Keratinocyte (primary cell): ENCODE measurements around the gene RACGAP1. TPM values are rescaled to one million over a fixed set of nuclear protein-coding genes. Genes with fewer than 3 reads are reported as not detected.

Experiments used
- DNase-seq: peaks from one replicate; pipeline ENCODE4 v3.0.0-alpha.2; 2011; ENCODE audit warnings: low read depth, missing footprints, low spot score
- FAIRE-seq: peaks from 2 replicates; lab custom pipeline; 2011; peaks lifted over from hg19 to GRCh38; lab: Jason Lieb, UNC
- H2AFZ ChIP-seq: 2 replicates; pipeline ENCODE4 v1.6.0; 2012; ENCODE audit warnings: low read length, control low read depth, inconsistent platforms; ENCODE audit not compliant: control insufficient read depth
- H3K27ac ChIP-seq: 2 replicates; pipeline ENCODE4 v1.5.1; 2011; ENCODE audit warnings: low read length; ENCODE audit not compliant: control insufficient read depth, insufficient read depth
- H3K27me3 ChIP-seq: 3 replicates; pipeline ENCODE4 v1.6.0; 2011; ENCODE audit warnings: low read length; ENCODE audit not compliant: control insufficient read depth, insufficient read depth; ENCODE audit errors: extremely low read depth
- H3K36me3 ChIP-seq, 2 experiments: 2 replicates in 1 of 2; 3 replicates in 1 of 2; pipeline ENCODE4 v1.5.1; 2011; ENCODE audit warnings: low read length in 2 of 2, mild to moderate bottlenecking in 1 of 2; ENCODE audit not compliant: control insufficient read depth in 2 of 2, insufficient read depth in 2 of 2; ENCODE audit errors: extremely low read depth in 1 of 2
- H3K4me1 ChIP-seq: 3 replicates; pipeline ENCODE4 v1.5.1; 2011; ENCODE audit warnings: low read length; ENCODE audit not compliant: control insufficient read depth, insufficient read depth; ENCODE audit errors: extremely low read depth
- H3K4me2 ChIP-seq: 3 replicates; pipeline ENCODE4 v1.6.0; 2011; ENCODE audit warnings: low read depth, low read length; ENCODE audit not compliant: control insufficient read depth, insufficient read depth; ENCODE audit errors: extremely low read depth
- H3K4me3 ChIP-seq, 3 experiments: fragments of 200-600 bp in 1 of 3; sonication (generic) in 1 of 3; 2 replicates in 2 of 3; 3 replicates in 1 of 3; pipeline ENCODE4 v1.5.1; 2011 to 2016; ENCODE audit warnings: low read length in 3 of 3, mild to moderate bottlenecking in 3 of 3, control low read depth in 2 of 3, inconsistent platforms in 1 of 3, low read depth in 1 of 3, mixed read lengths in 1 of 3, mixed run types in 1 of 3, moderate library complexity in 1 of 3; ENCODE audit not compliant: control insufficient read depth in 2 of 3, insufficient read depth in 2 of 3; ENCODE audit errors: extremely low read depth in 1 of 3
- H3K79me2 ChIP-seq: 2 replicates; pipeline ENCODE4 v1.6.0; 2012; ENCODE audit warnings: low read length; ENCODE audit not compliant: control insufficient read depth, insufficient read depth
- H3K9ac ChIP-seq: 3 replicates; pipeline ENCODE4 v1.6.0; 2011; ENCODE audit warnings: low read length; ENCODE audit not compliant: control insufficient read depth, insufficient read depth; ENCODE audit errors: extremely low read depth
- H3K9me1 ChIP-seq: 3 replicates; pipeline ENCODE4 v1.6.0; 2011; ENCODE audit warnings: low read length; ENCODE audit not compliant: control insufficient read depth, insufficient read depth; ENCODE audit errors: extremely low read depth
- H3K9me3 ChIP-seq: 2 replicates; pipeline ENCODE4 v1.5.1; 2012; ENCODE audit warnings: low read depth, low read length; ENCODE audit not compliant: control insufficient read depth
- H4K20me1 ChIP-seq: 3 replicates; pipeline ENCODE4 v1.6.0; 2011; ENCODE audit warnings: low read length; ENCODE audit not compliant: control insufficient read depth, insufficient read depth; ENCODE audit errors: extremely low read depth
- CTCF ChIP-seq, 3 experiments: IDR thresholded peaks in 1 of 3; conservative IDR thresholded peaks in 1 of 3; optimal IDR thresholded peaks in 1 of 3; 2 replicates in 2 of 3; 3 replicates in 1 of 3; pipeline versions ENCODE3 to v1.5.1; 2011; ENCODE audit warnings: low read length in 3 of 3, mild to moderate bottlenecking in 3 of 3, moderate library complexity in 2 of 3, control low read depth in 1 of 3, inconsistent platforms in 1 of 3; ENCODE audit not compliant: insufficient read depth in 2 of 3; ENCODE audit errors: extremely low read depth in 1 of 3
- EZH2 ChIP-seq: IDR thresholded peaks from one replicate; pipeline ENCODE4 v1.6.1; 2012; ENCODE audit warnings: inconsistent platforms, mild to moderate bottlenecking, low read length, moderate library complexity
- dilution Hi-C: fragments of 300-500 bp; cut with MboI; formaldehyde crosslinking; loops from one replicate; pipeline ENCODE4 v1.7.0; 2020; ENCODE audit warnings: low sequenced_read_pairs; ENCODE audit not compliant: extremely low pct_ligation_motif_present
- polyA plus RNA-seq, 5 experiments: library from polyadenylated mRNA; depleted of rRNA in 3 of 5; stranded (reverse) in 3 of 5; stranded (forward) in 1 of 5; unstranded in 1 of 5; fragments of >200 nt; gene quantifications; 1 replicate in 1 of 5; 2 replicates in 3 of 5; 3 replicates in 1 of 5; pipeline versions ENCODE4 v1.2.1 to v1.2.3, GENCODE V29; 2011 to 2012; ENCODE audit warnings: missing spikeins in 2 of 5, low read depth in 1 of 5, low replicate concordance in 1 of 5

The RACGAP1 gene
- polyA plus RNA-seq, 1 donor (not counting 4 experiments of a cell fraction or from before 2014, with no cell fraction given), result 57.1 TPM

GRCh38 chr12:50006280-50006679 is 19.0 kb downstream of the RACGAP1 start:
- H3K9ac ChIP-seq, result no peak overlapping the region
- H4K20me1 ChIP-seq, result no peaks in the 10 kb centered on the region
- no peak for TF ChIP-seq EZH2
- no peak for TF ChIP-seq CTCF (optimal IDR thresholded peaks at IDR 0.05 in 1 of 3, IDR thresholded peaks at IDR 0.05 in 1 of 3, conservative IDR thresholded peaks at IDR 0.05 in 1 of 3; ENCODE audit: extremely low read depth in 1 of 3, insufficient read depth in 2 of 3, low read length in 3 of 3)
- dilution Hi-C loops, result loop anchor here (10.0 kb wide), 1 partner anchor 59 kb away; no protein-coding TSS in a partner anchor
- DNase-seq (no peak), FAIRE-seq (no peak)
- H3K9me3 ChIP-seq, result no peaks in the 10 kb centered on the region
- no peak overlapping the region for H3K4me3 ChIP-seq
- no peak overlapping the region for H3K4me2 ChIP-seq
- H3K27ac ChIP-seq, result no peak overlapping the region
- no peaks in the 10 kb centered on the region for H3K27me3 ChIP-seq
- H3K36me3 ChIP-seq, result peaks cover 9 to 18% of the 10 kb centered on the region in 2 experiments
- H3K79me2 ChIP-seq, result peaks cover 16% of the 10 kb centered on the region
- no peak overlapping the region for H2AFZ ChIP-seq
- H3K9me1 ChIP-seq, result no peaks in the 10 kb centered on the region
- H3K4me1 ChIP-seq, result no peaks in the 10 kb centered on the region

GRCh38 chr12:50005175-50005574 is 20.1 kb downstream of the RACGAP1 start:
- no peaks in the 10 kb centered on the region for H3K9me3 ChIP-seq
- FAIRE-seq (no peak), DNase-seq (no peak)
- peaks cover 9 to 15% of the 10 kb centered on the region in 2 experiments for H3K36me3 ChIP-seq
- H3K79me2 ChIP-seq, result peaks cover 12% of the 10 kb centered on the region
- no peaks in the 10 kb centered on the region for H3K27me3 ChIP-seq
- no peak overlapping the region for H2AFZ ChIP-seq
- H3K4me3 ChIP-seq, result no peak overlapping the region
- H3K4me1 ChIP-seq, result no peaks in the 10 kb centered on the region
- no peaks in the 10 kb centered on the region for H4K20me1 ChIP-seq
- dilution Hi-C loops, result loop anchor here (10.0 kb wide), 1 partner anchor 60 kb away; no protein-coding TSS in a partner anchor
- no peak overlapping the region for H3K4me2 ChIP-seq
- H3K9me1 ChIP-seq, result no peaks in the 10 kb centered on the region
- H3K9ac ChIP-seq, result no peak overlapping the region
- no peak for TF ChIP-seq CTCF (optimal IDR thresholded peaks at IDR 0.05 in 1 of 3, IDR thresholded peaks at IDR 0.05 in 1 of 3, conservative IDR thresholded peaks at IDR 0.05 in 1 of 3; ENCODE audit: extremely low read depth in 1 of 3, insufficient read depth in 2 of 3, low read length in 3 of 3)
- TF ChIP-seq EZH2, result no peak
- no peak overlapping the region for H3K27ac ChIP-seq
